ENCODE results near the gene ZNF148.
"Not testable (repeated sequence)": the region's sequence is repeated elsewhere in the genome, so short reads cannot be mapped to it uniquely, and the experiment has no call there.

Gene ZNF148

GRCh38 chr3:125414669-125415068 is 39.5 kb upstream of the ZNF148 start (continued):
- TF ChIP-seq ZNF280C (tag by site-specific recombination; IDR thresholded peaks at IDR 0.05), result no peak

- H3K27ac ChIP-seq (ENCODE audit: extremely low read depth, low read depth, low read length), result no peak overlapping the region
- H3K4me1 ChIP-seq (ENCODE audit: control insufficient read depth, insufficient read depth, low read length), result no peaks in the 10 kb centered on the region
- H3K4me3 ChIP-seq (ENCODE audit: low read depth, low read length), result no peak overlapping the region
- CTCF ChIA-PET, result no interaction called here
- no peak for TF ChIP-seq ZNF544 (tag by site-specific recombination; IDR thresholded peaks at IDR 0.05)
- TF ChIP-seq ZNF645 (tag by site-specific recombination; IDR thresholded peaks at IDR 0.05), result no peak
- no peak for TF ChIP-seq ZNF529 (tag by site-specific recombination; IDR thresholded peaks at IDR 0.05; ENCODE audit: insufficient replicate concordance)
- no peak for TF ChIP-seq ZNF610 (tag by site-specific recombination; IDR thresholded peaks at IDR 0.05; ENCODE audit: borderline replicate concordance)
- TF ChIP-seq ZNF561 (tag by site-specific recombination; IDR thresholded peaks at IDR 0.05; ENCODE audit: borderline replicate concordance), result no peak
- no peak for TF ChIP-seq ZNF76 (tag by site-specific recombination; IDR thresholded peaks at IDR 0.05; ENCODE audit: borderline replicate concordance, low read depth)
- no peak for TF ChIP-seq SCRT2 (tag by site-specific recombination; IDR thresholded peaks at IDR 0.05)
- no peak for TF ChIP-seq ZNF416 (tag by site-specific recombination; IDR thresholded peaks at IDR 0.05)
- no peak for TF ChIP-seq ZNF16 (tag by site-specific recombination; IDR thresholded peaks at IDR 0.05; ENCODE audit: low read depth)
- no peak for TF ChIP-seq ZNF629 (tag by site-specific recombination; IDR thresholded peaks at IDR 0.05)
- TF ChIP-seq KLF7 (tag by site-specific recombination; IDR thresholded peaks at IDR 0.05; ENCODE audit: borderline replicate concordance), result no peak
- POLR2A ChIA-PET, result no interaction called here
- H3K9me3 ChIP-seq (ENCODE audit: control insufficient read depth, insufficient read depth, low read depth, low read length), result no peaks in the 10 kb centered on the region
- H3K36me3 ChIP-seq (ENCODE audit: control insufficient read depth in 2 of 2, insufficient read depth in 1 of 2, low read length in 2 of 2), result no peaks in the 10 kb centered on the region
These were observed 35.8 kb upstream of the ZNF148 start for GRCh38 chr3:125410922-125411321.

DNA sequence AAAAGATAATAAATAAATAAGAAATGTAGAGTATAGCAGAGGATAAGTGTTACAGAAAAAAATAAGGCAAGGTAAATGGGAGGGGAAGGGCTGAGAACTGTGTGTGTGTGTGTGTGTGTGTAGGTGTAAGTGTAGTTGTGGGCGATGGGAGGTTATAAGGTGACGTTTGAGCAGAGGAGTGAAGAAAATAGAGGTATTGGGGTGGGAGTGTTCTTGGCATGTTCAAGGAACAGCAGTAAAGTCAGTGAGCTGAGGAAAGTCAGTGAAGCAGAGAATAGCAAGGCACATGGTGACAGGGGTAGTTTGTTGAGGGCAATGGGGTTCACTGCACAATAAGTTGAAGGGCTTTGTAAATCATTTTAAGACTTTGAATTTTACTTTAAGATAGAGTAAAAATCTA is 30.9 kb upstream of the ZNF148 start:
- H3K36me3 ChIP-seq (ENCODE audit: control insufficient read depth in 2 of 2, insufficient read depth in 1 of 2, low read length in 2 of 2), result no peaks in the 10 kb centered on the region
- H3K9me3 ChIP-seq (ENCODE audit: control insufficient read depth, insufficient read depth, low read depth, low read length), result no peaks in the 10 kb centered on the region
- H3K4me1 ChIP-seq (ENCODE audit: control insufficient read depth, insufficient read depth, low read length), result no peaks in the 10 kb centered on the region
- no peak for TF ChIP-seq ZNF558 (tag by site-specific recombination; IDR thresholded peaks at IDR 0.05)
- TF ChIP-seq EGR2 (tag by site-specific recombination; IDR thresholded peaks at IDR 0.05; ENCODE audit: low read depth), result peak; percentile 99
- peak; percentile 94 for TF ChIP-seq ZFHX2 (tag by site-specific recombination; conservative IDR thresholded peaks at IDR 0.05)
- TF ChIP-seq ZNF623 (tag by site-specific recombination; IDR thresholded peaks at IDR 0.05), result no peak
- no peak overlapping the region for H3K4me3 ChIP-seq (ENCODE audit: low read depth, low read length)
- ChIA-PET CTCF (no interaction called here), POLR2A (no interaction called here)
- H3K27ac ChIP-seq (ENCODE audit: extremely low read depth, low read depth, low read length), result no peak overlapping the region

GRCh38 chr3:125405515-125405914 is 30.4 kb upstream of the ZNF148 start:
- CTCF ChIA-PET; POLR2A ChIA-PET; H3K9me3 ChIP-seq (ENCODE audit: control insufficient read depth, insufficient read depth, low read depth, low read length); H3K36me3 ChIP-seq (ENCODE audit: control insufficient read depth in 2 of 2, insufficient read depth in 1 of 2, low read length in 2 of 2); H3K27ac ChIP-seq (ENCODE audit: extremely low read depth, low read depth, low read length); H3K4me3 ChIP-seq (ENCODE audit: low read depth, low read length); H3K4me1 ChIP-seq (ENCODE audit: control insufficient read depth, insufficient read depth, low read length): not testable (repeated sequence)

All from HEK293 (cell line).